ENCODE data around the gene NIM1K.
"Not testable (repeated sequence)": the region's sequence is repeated elsewhere in the genome, so short reads cannot be mapped to it uniquely, and the experiment has no call there.

The NIM1K gene

GRCh38 chr5:43287493-43287892, 95.5 kb downstream of the NIM1K start:
- no peak for DNase-seq

- no peak for DNase-seq
Measured at GRCh38 chr5:43288269-43288831, 96.3 kb downstream of the NIM1K start.

DNA sequence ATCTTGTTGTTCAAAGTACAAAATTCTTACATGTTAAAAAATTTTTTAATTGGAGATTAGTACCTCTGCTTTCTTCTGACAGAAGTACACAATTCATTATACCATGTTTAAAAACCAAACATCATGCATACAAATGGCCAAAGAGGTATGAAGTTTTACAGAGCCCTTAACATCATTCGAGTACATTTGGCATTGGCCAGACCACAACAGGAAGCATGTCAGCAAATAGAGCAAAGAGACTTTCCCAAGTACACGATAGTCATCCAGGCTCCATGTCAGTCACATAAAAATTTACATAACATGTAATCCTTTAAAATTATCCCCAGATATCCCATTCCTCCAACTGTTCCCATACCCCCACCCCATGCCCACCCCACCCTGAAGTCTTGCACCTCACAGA, 98.7 kb downstream of the NIM1K start:
- no peak for DNase-seq

DNA sequence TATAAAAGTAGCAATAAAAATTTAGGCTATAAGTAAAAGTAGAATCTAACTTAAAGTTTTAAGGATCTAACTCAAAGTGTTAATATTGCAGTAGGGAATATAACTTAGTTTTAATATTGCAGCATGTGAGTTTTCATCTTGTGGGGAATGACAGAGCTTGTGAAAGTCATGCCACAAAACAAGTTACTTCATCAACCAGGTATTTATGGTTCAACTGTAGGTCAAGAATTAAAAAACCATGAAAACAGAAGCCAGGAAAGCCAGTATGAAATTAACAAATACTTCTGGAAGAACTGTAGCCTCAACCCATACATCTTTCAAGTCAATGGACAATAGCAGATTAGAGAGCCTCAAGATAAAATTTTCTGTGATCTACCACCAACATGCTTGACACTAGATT, 102.2 kb downstream of the NIM1K start:
- DNase-seq = no peak

- DNase-seq = no peak
Measured at GRCh38 chr5:43295202-43295601, 103.2 kb downstream of the NIM1K start.

GRCh38 chr5:43296835-43297234, 104.8 kb downstream of the NIM1K start:
- no peak for DNase-seq

- no peak for DNase-seq
Measured at GRCh38 chr5:43298443-43298842, 106.4 kb downstream of the NIM1K start.

DNA sequence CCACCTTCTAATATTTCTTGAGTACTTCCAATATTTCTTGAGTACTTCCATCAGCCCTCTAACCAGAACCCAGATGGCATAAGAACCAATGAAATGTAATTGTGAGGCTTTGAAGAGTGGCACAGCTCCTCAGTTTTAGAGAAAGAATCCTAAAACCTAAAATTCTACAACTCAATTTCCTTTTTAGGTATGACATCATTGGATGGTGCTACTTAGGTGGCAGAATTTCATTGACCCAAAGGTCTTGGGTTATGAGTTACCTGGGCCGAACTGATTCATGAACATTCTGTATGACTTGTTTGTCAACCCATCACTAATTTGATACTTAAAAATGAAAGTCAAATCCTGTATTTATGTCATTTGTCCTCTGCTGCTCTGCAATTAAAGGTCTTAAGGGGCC, 108.1 kb downstream of the NIM1K start:
- no peak for DNase-seq

DNA sequence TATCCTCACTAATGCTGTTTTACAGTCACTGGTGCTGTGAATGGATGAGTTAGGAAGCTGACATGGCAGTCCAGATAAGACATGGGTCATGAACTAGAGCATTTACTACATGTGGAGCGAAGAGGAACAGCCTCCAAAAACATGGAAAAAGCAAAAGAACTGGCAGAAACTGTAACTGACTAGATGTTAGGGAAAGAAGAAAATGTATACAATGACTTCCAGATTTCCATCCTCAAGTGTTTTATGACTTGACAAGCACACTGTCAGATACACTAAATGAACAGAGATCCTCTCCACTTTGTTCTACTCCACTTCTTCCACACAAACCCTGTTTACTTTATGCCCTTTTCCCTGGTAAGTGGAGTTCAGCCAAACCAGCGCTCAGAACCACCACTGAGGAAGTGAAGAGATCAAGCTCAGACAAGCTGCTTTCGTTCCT, 109.6 kb downstream of the NIM1K start:
- no peak for DNase-seq

- no peak for DNase-seq
Measured at GRCh38 chr5:43302481-43302880, 110.5 kb downstream of the NIM1K start.

GRCh38 chr5:43303242-43303641, 111.2 kb downstream of the NIM1K start:
- DNase-seq = no peak

DNA sequence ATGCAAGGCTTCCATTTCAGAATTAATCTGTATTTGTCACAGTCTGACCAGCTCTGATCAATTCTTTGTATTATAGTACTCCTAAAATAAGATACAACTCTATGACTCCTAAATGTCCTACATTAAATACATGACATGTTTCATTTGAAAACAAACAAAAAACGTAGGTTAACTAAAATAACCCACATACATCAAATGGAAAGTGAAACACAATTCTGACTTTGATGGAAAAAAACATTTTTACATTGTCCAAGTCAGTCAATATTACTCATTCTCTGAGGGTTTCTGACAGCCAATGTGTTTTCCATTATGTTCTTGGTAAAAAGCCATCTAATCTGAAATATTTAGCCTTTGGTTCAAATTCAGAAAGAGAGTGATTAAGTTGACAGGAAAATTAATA, 112.5 kb downstream of the NIM1K start:
- DNase-seq = no peak

- DNase-seq = no peak
Measured at GRCh38 chr5:43305948-43306565, 114.0 kb downstream of the NIM1K start.

DNA sequence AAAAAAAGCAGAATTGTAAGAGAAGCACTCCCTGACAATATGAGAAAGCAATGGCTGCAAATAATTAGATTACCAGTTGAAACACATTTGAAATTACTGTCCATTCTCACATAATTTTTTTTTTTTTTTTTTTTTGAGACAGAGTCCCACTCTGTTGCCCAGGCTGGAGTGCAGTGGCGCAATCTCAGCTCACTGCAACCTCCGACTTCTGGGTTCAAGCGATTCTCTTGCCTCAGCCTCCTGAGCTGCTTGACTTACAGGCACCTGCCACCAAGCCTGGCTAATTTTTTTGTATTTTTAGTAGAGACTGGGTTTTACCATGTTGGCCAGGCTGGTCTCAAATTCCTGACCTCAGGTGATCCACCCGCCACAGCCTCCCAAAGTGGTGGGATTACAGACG, 114.9 kb downstream of the NIM1K start:
- DNase-seq = not testable (repeated sequence)

DNA sequence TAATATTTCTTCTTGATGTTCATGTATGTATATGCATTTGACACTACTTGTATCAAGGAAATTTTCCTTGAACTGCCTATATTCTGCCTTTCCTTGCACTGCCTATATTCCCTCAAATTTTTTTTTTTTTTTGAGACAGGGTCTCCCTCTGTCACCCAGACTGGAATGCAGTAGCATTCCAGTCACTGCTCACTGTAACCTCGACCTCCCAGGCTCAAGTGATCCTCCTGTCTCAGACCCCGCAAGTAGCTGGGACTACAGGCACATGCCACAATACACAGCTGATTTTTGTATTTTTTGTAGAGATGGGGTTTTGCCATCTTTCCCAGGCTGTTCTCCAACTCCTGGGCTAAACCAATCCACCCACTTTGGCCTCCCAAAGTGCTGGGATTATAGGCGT, 117.1 kb downstream of the NIM1K start:
- DNase-seq = no peak

GRCh38 chr5:43309637-43310036, 117.6 kb downstream of the NIM1K start:
- no peak for DNase-seq

- DNase-seq = no peak
Measured at GRCh38 chr5:43312076-43312661, 120.1 kb downstream of the NIM1K start.

DNA sequence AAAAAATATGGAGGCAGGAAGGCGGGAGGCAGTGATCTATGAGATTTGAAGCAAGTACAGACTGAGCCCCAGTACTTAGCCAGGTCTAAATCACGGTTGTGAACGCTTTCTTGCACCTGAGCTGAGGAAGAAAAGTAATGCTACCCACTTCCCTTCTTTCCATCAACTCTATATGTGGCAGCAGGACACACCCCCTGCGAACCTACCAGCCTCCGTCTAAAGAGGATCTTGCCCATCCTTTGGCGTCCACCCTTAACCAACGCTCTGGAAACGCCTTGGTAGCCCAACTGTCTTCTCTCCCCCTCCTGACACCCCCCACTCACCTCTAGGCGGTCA, 120.6 kb downstream of the NIM1K start:
- no peak for DNase-seq

DNA sequence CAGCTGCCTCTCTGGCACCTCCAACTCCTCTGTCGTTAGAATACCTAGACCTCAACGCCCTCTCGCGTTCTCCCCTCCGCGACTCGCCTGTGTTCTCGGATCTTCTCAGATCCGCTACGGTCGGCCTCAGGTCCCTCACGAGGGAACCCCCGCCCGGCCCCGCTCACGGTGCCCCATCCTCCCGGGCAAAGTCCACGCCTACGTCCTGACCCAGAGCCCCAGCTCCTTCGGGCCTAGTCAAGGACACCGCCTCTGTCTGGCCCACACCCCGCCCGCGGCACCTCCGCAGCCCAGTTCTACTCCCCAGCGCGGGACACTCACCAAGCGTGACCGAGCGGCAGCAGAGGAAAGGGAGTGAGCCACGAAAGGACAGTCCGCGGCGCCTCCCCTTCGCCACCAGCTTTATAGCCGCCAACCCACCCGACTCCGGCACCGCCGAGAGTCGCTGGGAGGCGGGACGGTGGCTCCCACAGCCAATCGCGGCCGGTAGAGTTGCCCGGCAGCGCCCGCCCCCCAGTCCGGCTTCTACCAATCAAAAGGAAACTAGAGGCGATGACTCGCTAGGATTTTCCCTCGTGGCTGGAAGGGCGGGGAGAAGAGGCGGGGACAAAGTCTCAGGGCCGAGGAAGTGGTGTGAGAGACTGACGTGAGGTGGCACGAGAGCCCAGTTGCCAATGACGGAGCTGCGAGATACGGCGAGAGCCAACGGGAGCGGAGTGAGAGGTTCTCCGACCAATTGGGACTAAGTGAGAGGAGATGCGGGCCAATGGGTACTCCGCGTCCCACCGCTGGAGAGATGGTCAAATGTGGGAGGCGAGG, 121.2 kb downstream of the NIM1K start, which contains the start of gene HMGCS1:
Gene HMGCS1 (minus strand): TSS at position 378 of the 819 bp plus-strand sequence. CDS start 14,447 bp downstream, outside the sequence.
- peak; percentile 97 for DNase-seq

DNA sequence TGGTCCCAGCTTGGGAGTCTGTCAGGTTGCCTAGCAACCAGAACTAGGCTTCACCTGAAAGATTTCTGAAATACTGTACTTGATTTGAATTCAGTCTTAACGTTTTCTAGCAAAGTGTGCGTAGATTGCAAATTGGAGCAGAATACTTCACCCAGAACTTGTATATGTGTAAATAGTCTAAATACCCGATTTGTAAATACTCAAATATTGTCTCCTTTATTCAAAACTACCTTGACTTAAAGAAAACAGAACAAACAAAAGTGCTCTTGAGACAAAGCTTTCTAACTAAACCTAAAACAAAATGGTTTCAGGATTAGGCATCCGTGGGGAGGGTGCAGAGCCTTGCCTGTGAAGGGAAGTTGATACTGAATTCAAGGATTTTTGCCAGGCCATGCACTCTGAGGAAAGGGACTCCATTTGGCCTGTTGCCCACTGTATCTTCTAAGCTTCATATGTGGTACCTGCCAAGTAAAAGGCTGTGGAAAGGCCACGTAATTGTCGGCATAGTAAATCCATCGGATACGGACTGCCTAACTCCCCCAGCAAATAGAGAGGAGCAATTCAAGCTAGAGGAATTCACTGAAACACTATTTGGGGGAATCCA, 121.9 kb downstream of the NIM1K start:
- DNase-seq = no peak

DNA sequence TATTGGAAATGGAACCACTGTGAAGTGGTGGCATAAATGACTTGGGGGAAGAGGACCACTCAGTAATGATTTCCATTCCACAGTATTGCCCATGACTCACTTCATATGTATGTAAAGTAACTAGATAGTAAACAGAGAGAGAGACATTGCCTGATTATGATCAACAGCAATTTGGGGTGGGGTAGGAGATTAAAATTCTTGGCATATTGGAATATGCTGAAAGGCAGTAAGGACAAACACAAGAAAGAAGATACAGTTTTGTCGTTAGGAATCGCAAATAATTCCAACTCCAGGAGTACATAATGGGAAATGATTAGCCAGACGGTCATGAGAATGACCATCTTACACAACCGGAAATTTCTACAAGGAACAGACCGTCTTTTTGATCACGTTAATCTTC, 122.7 kb downstream of the NIM1K start:
- DNase-seq = no peak

DNA sequence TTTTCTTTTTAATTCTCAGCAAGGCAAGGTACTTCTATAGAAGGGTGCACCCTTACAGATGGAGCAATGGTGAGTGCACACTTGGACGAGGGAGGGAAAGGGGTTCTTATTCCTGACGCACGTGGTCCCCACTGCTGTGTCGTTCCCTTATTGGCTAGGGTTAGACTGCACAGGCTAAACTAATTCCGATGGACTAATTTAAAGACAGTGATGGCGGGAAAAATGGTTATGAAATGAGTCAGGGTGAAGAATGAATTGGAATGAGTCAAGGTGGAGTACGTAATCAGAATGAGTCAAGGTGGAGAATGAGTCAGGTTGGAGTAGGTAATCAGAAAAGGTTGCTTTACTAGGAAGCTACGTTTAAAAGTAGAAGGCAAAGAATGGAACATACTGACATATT, 123.2 kb downstream of the NIM1K start:
- no peak for DNase-seq

DNA sequence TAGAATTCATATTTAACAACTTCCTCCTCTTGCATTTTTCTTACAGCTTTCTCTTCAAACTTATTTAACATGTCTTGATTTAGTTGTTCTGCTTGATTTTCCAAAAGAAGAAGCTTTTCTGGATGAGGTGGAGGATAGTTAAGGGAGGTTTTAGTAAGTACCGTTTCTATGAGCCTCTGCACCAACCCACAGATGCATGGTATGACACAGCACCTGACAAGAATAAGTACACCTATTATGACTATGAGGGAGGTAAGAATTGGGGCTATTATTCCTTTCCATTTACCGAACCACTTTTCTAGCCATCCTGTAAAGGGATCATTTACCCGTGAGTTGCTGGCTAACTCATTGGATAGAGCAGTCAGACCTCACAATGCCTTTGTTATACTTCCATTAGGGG, 123.7 kb downstream of the NIM1K start:
- no peak for DNase-seq

- no peak for DNase-seq
Measured at GRCh38 chr5:43316421-43316820, 124.4 kb downstream of the NIM1K start.

All from activated CD4-positive, CD25-positive, alpha-beta regulatory T cell treated with anti-CD3 and anti-CD28 coated beads, Interleukin-2, amount 50 U/mL, for 72 hours (primary cell).